Right lung (tissue), 10 donors: Measurements from ENCODE around the gene ZMAT1. TPM values are rescaled to one million over a fixed set of nuclear protein-coding genes. Genes with fewer than 3 reads are reported as not detected.
"Not testable (repeated sequence)": the region's sequence is repeated elsewhere in the genome, so short reads cannot be mapped to it uniquely, and the experiment has no call there.

ENCODE experiments used
- DNase-seq, 2 donors: peaks; one replicate each; pipeline ENCODE4 v3.0.0-alpha.2; 2013
- long read RNA-seq, 8 donors: transcript quantifications; one replicate each; lab custom pipeline, GENCODE V29; 2026
- polyA plus RNA-seq, 5 donors: library from polyadenylated mRNA; unstranded; fragments of 120-200 nt; gene quantifications; one replicate each; pipeline versions ENCODE4 v1.2.1 to v1.2.3, GENCODE V29; 2013; ENCODE audit warnings: inconsistent platforms in 1 of 5, low replicate concordance in 1 of 5; ENCODE audit not compliant: insufficient read length in 5 of 5, insufficient read depth in 1 of 5

Gene ZMAT1
- 10 to 100 TPM; 16.2 to 34.7 (median 31.8) TPM for polyA plus RNA-seq
- long read RNA-seq, donor 1, full-length matches to known transcripts, result 5 of 5 reads
- long read RNA-seq, donor 1, partial matches to known transcripts, result 0 of 5 reads
- long read RNA-seq, donor 1, other reads (novel, unspliced or antisense), result 0 of 5 reads
- long read RNA-seq, donor 2, full-length matches to known transcripts, result 1 of 1 reads
- long read RNA-seq, donor 2, partial matches to known transcripts, result 0 of 1 reads
- long read RNA-seq, donor 2, other reads (novel, unspliced or antisense), result 0 of 1 reads
- long read RNA-seq, donor 3, full-length matches to known transcripts, result 1 of 1 reads
- long read RNA-seq, donor 3, partial matches to known transcripts, result 0 of 1 reads
- long read RNA-seq, donor 3, other reads (novel, unspliced or antisense), result 0 of 1 reads
- long read RNA-seq, donor 4, full-length matches to known transcripts, result 5 of 5 reads
- long read RNA-seq, donor 4, partial matches to known transcripts, result 0 of 5 reads
- long read RNA-seq, donor 4, other reads (novel, unspliced or antisense), result 0 of 5 reads
- long read RNA-seq, donor 5, full-length matches to known transcripts, result 5 of 5 reads
- long read RNA-seq, donor 5, partial matches to known transcripts, result 0 of 5 reads
- long read RNA-seq, donor 5, other reads (novel, unspliced or antisense), result 0 of 5 reads
- long read RNA-seq, donor 6, full-length matches to known transcripts, result 5 of 11 reads
- long read RNA-seq, donor 6, partial matches to known transcripts, result 6 of 11 reads
- long read RNA-seq, donor 6, other reads (novel, unspliced or antisense), result 0 of 11 reads
- long read RNA-seq, donor 7, full-length matches to known transcripts, result 4 of 4 reads
- long read RNA-seq, donor 7, partial matches to known transcripts, result 0 of 4 reads
- long read RNA-seq, donor 7, other reads (novel, unspliced or antisense), result 0 of 4 reads
- long read RNA-seq, donor 8, full-length matches to known transcripts, result 3 of 3 reads
- long read RNA-seq, donor 8, partial matches to known transcripts, result 0 of 3 reads
- long read RNA-seq, donor 8, other reads (novel, unspliced or antisense), result 0 of 3 reads

DNA sequence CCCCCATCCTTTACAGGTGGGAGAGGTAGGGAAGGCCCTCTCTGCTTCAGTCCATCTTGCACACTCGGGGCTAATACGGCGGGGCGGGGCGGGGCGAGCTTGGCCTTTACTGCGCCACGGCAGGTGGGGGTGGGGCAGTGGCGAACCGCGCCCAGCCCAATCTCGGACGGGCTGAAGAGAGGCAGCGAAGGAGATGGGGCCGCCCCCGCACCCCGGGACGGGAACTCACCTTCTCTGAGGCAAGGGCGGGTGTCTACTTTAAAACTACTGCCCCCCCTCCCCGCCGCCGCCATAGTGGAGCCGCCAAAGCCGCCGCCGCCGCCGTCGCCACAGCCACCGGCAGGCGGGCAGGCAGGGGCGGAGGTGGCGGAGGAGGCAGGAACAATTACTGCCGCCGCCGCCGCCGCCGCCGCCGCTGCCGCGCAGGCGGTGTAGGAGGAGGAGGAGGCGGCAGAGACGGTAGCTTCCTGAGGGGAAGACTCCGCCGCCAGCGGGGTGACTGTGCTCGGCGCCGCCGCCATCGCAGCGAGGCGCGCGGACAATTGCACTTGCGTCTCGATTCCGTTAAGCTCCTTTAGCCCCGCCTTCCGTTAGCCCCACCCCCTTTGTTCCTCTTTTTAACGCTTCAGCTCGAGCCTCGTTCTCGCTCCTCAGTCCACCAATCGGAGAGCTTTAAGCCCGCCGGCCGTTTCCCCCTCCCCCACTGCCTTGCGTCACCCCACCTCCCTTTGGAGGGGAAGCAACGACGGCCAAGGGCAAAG is at the start of gene ZMAT1:
Gene ZMAT1, minus strand, starts transcription at position 540 of the 761 bp plus-strand sequence. Its CDS starts 19 bp downstream, at position 521.
- DNase-seq, result peak; percentile 67 to 68

DNA sequence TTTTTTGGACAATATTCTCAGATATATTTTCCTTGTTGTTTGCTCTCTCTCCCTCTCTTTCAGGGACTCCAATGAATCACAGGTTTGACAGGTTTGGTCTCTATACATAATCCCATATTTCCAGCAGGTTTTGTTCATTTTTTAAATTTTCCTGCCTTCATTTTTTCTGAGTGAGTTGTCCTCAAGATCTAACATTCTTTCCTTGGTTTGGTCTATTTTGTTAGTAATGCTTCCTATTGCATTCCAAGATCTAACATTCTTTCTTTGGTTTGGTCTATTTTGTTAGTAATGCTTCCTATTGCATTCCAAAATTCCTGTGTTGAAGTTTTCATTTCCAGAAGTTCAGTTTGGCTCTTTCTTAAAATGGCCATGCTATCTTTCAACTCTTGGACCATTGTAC is 45.3 kb upstream of the ZMAT1 start:
- no peak for DNase-seq

DNA sequence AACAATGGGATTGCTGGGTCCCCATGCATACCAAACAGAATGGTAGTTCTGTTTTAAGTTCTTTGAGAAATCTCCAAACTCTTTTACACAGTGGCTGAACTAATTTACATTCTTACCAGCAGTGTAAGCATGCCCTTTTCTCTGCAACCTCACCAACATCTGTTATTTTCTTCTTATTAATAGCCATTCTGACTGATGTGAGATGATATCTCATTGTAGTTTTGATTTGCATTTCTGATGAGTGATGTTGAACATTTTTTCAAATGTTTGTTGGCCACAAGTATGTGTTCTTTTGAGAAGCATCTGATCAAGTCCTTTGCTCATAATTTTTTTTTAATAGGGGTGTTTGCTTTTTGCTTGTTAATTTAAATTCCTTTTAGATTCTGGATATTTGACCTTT is 41.2 kb upstream of the ZMAT1 start:
- no peak for DNase-seq

DNA sequence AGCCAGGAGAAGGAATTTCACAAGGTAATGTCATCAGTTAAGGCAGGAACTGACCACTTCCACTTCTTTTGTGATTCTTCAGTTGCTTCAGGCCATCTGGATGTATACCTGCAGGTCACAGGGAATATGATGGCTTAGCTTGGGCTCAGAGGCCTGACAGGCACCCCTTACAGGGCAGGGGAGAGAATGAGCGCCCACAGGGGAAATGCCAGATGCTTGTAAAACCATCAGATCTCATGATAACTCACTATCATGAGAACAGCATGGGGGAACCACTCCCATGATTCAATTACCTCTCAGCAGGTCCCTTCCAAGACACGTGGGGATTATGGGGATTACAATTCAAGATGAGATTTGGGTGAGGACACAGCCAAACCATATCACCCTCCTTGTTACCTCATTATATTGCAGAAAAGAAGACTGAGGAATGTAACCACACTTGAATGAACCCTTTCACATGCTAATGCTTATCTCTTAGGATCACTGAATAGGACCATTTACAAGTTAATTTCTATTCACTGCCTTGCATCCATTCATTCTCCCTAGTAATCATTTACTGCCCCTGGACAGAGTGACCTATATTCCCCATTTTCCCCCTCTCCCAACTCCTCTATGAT is 33.2 kb upstream of the ZMAT1 start:
- DNase-seq, result not testable (repeated sequence)

DNA sequence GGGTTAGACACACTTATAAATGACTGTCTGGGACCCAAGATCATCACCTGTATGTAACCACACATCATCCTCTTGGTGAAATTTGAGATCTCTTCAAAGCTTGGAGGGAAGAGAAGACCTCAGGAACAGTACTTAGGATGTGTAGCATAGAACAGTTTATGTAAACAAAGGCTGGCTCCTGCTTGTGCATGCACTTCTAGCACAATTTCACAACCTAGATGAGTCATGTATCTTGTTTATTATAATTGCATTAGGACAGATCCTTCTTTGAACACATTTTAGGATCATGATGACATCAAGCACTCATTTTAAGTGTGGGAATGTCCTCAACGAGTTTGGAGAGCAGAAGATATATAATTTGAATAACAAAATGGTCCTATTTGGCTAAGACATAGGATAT is 26.3 kb upstream of the ZMAT1 start:
- DNase-seq, result no peak

DNA sequence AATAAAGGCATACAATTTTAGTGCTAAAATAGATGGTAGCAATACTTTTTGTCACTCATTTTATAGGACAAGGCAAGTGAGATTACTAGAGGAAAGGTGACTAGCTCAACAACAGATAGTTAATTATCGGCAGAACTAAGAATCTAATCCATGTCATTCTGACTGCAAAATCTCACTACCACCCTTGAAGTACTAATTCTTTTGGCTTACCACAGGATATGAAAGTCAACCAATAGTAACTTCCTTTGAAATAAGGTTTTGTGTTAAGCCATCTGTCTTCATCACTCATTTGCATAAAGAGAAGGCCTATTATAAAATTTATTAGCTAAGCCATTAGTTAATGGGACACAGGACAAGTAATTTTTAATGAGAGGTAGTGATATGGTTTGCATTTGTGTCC is 25.3 kb upstream of the ZMAT1 start:
- DNase-seq, result no peak

DNA sequence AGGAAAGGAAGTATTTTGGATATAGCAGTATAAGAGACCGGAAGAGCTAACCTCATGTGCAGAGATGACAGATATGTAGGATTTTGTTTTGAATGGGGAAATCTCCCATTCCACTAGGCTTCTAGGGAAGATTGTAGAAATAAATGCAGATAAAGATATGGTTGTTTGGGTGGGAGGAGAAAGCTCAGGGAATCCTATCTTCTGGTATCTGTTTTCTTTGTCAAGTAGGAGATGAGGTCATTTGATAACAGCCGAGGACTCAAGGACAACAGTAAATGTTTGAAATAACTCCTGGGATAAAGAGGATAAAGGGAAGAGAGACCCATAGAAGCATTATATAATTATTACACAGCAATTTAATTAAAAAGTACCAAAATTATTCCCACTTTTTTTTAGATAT is 24.7 kb upstream of the ZMAT1 start:
- no peak for DNase-seq

DNA sequence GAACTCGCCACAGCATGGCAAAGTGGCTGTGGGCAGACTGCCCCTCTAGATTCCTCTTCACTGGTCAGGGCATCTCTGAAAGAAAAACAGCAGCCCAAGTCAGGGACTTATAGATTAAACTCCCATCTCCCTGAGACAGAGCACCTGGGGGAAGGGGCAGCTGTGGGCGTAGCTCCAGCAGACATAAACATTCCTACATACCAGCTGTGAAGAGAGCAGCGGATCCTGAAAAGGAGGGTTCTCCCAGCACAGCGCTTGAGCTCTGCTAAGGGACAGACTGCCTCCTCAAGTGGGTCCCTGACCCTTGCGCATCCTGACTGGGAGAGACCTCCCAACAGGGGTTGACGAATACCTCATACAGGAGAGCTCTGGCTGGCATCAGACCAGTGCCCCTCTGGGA is 18.8 kb upstream of the ZMAT1 start:
- DNase-seq, result no peak

DNA sequence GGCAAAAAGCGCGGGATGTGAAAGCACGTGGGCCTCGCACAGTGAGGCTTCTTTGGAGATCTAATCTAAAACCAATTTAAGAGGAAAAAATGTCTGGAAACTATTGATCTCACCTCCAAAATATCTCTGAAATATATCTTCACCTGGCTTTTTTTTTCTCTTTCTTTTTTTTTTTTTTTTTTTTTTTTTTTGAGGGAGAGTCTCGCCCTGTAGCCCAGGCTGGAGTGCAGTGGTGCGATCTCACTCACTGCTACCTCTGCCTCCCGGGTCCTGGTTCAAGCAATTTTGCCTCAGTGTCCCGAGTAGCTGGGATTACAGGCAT is 383 bp upstream of the ZMAT1 start:
- DNase-seq, result no peak

DNA sequence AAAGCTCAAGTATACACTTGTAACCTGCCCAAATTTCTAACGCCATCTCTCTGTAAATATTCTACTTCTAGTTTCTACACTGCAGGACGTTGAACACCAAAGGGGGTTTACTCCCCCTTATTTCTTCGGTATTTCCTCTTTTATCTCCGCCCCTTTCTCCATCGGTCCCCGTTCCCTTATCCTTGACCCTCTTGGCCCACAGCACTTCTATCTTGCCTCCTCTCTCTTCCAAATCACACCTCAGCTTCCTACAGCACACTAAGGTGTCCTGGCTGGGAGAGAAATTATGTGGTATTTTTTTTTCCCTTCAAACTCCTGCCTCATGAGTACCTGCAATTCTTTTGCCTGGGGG is 715 bp downstream of the ZMAT1 start:
- DNase-seq, result peak; percentile 4 to 14

DNA sequence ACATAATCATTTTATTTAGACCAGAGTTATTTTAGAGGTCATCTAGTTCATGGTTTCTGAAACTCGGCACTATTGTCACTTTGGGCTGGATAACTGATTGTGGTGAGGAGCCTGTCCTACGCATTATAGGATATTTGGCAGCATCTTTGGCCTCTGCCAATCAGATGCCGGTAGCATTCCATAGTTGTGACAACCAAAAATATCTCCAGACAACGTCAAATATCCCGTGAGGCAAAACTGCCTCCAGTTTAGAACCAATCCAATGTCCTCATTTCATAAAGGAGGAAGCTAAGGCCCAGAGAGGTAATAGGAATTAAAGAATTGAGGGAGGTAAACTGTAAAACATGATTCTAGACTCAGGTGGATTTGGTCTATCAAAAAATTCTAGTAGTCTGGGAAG is 6.1 kb downstream of the ZMAT1 start:
- no peak for DNase-seq

DNA sequence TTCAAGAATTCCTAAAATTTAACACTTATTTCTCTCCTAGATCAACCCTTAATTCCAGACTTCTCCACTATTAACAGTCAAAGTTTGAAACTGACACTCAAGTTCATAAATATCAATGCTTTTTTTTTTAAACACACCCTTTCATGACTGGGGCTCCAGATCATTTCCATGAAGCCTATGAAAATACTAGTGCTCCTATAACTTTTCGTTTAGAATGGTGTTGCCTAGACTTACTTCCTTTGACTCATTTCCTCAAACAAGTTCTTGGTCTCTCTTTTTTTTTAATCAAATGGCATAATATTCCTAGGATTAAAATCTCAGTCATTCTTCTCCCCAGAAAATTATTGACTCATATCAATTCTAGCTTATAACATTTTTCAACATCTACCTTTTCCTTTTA is 13.1 kb downstream of the ZMAT1 start:
- no peak for DNase-seq

DNA sequence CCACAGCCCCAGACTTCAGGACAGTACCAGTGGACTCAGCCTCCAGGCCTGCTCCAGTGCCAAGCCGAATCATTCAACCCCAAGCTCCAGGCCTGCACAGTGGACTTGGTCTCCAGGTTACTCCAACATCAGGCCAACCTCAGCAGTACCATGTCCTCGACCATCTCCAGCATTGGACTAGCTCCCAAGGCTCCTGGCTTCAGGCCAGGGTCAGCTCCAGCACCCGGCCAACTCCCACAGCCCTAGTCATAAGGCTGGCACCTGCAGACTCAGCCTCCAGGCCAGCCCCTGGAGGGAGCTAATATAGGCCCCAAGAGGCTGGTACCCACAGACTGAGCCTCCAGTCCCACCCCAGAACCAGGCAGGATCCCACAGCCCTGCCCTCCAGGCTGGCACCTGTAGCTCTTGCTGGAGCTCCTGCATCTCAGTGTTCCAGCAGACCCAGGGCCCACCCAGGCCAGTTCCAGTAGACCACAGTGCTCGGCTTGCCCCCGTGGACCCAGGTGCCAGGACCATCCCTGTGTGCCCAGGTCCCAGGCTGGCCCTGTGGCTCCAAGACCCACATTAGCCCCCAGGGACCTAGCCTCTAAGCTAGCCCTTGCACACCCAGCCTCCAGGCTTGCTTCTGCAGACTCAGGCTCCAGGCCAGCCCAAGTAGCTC is 25.6 kb downstream of the ZMAT1 start:
- DNase-seq, result no peak

DNA sequence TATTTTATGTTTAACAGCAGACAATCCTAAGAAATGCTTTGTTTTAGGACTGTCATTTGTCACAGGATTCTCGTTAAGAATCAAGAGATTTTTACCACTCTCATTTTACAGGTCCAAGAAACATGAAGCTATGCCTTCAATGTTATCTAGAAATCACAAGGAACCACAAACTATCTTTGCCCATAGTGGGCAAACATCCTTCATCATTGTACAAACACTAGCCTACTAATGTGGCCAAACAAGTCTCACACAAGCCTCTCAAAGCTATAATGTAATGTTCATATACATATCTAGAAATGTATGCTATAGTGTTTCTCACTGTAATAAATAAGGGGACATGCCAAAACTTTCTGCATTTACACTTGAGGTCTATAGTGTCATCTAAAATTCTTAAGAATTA is 26.8 kb downstream of the ZMAT1 start:
- no peak for DNase-seq

Other genes with a start within 250 kb of the ZMAT1 start
- 1 to 10 TPM; 1.7 to 2.5 (median 2.2) TPM for gene TCEAL2, start 193.7 kb upstream of the ZMAT1 start, polyA plus RNA-seq
- gene TCEAL6, start 210.5 kb upstream of the ZMAT1 start, polyA plus RNA-seq, result under 1 TPM in 2 of 5 donors, not detected in 3; 0.10 to 0.21 TPM
- 1 to 10 TPM; 2.5 to 3.1 (median 3.0) TPM for gene BEX5, start 223.9 kb upstream of the ZMAT1 start, polyA plus RNA-seq